WI38 (cell line): ENCODE results near the gene DHRS3.

Source experiments
- H3K4me3 ChIP-seq: 2 replicates; pipeline ENCODE4 v1.5.1; 2011; ENCODE audit warnings: low read depth, mild to moderate bottlenecking, control low read depth, low read length
- TF ChIP-seq, protein P1 (sequence below): IDR thresholded peaks from 2 replicates; pipeline ENCODE4 v1.5.1; 2012; ENCODE audit warnings: low read depth, mild to moderate bottlenecking, control low read depth, low read length

DHRS3 gene

GRCh38 chr1:12620488-12620865, 2.5 kb upstream of the DHRS3 start:
- H3K4me3 ChIP-seq, result no peak overlapping the region
- TF ChIP-seq, protein P1, sequence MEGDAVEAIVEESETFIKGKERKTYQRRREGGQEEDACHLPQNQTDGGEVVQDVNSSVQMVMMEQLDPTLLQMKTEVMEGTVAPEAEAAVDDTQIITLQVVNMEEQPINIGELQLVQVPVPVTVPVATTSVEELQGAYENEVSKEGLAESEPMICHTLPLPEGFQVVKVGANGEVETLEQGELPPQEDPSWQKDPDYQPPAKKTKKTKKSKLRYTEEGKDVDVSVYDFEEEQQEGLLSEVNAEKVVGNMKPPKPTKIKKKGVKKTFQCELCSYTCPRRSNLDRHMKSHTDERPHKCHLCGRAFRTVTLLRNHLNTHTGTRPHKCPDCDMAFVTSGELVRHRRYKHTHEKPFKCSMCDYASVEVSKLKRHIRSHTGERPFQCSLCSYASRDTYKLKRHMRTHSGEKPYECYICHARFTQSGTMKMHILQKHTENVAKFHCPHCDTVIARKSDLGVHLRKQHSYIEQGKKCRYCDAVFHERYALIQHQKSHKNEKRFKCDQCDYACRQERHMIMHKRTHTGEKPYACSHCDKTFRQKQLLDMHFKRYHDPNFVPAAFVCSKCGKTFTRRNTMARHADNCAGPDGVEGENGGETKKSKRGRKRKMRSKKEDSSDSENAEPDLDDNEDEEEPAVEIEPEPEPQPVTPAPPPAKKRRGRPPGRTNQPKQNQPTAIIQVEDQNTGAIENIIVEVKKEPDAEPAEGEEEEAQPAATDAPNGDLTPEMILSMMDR, result no peak

GRCh38 chr1:12619792-12620487, 1.9 kb upstream of the DHRS3 start:
- TF ChIP-seq, protein P1, result peak; percentile 98
- H3K4me3 ChIP-seq, result no peak overlapping the region

- peak overlapping the region; percentile 77 for H3K4me3 ChIP-seq
- TF ChIP-seq, protein P1, result no peak
These were observed 1.2 kb upstream of the DHRS3 start for GRCh38 chr1:12618965-12619791.

- TF ChIP-seq, protein P1, result no peak
- peak overlapping the region; percentile 77 for H3K4me3 ChIP-seq
These were observed 603 bp upstream of the DHRS3 start for GRCh38 chr1:12618661-12618964.

GRCh38 chr1:12617511-12617900, 504 bp downstream of the DHRS3 start:
- TF ChIP-seq, protein P1, result no peak
- H3K4me3 ChIP-seq, result peak overlapping the region; percentile 77

GRCh38 chr1:12616709-12617373, 1.2 kb downstream of the DHRS3 start:
- peak overlapping the region; percentile 77 for H3K4me3 ChIP-seq
- TF ChIP-seq, protein P1, result no peak
